DND-41 (cell line): Measurements from ENCODE around the gene CXCL11.

Source experiments
- ATAC-seq: fragments of 200-7000 bp; cut with Tn5 transposase; 3 replicates; pipeline ENCODE4 v1.9.1; 2021; ENCODE audit warnings: low read depth; ENCODE audit not compliant: insufficient read depth
- DNase-seq: peaks from one replicate; pipeline ENCODE4 v3.0.0-alpha.2; 2020
- H2AFZ ChIP-seq: 2 replicates; pipeline ENCODE4 v1.6.0; 2012; ENCODE audit warnings: low read depth, low read length
- H3K27ac ChIP-seq: 2 replicates; pipeline ENCODE4 v1.5.1; 2012; ENCODE audit warnings: low read length, inconsistent platforms
- H3K27me3 ChIP-seq: fragments of 200-600 bp; sonication (generic); 2 replicates; pipeline ENCODE4 v1.6.0; 2012; ENCODE audit warnings: low read length, mild to moderate bottlenecking, inconsistent platforms; ENCODE audit not compliant: insufficient read depth, poor library complexity
- H3K36me3 ChIP-seq: 2 replicates; pipeline ENCODE4 v1.5.1; 2012; ENCODE audit warnings: low read length, inconsistent platforms; ENCODE audit not compliant: insufficient read depth
- H3K4me1 ChIP-seq: 2 replicates; pipeline ENCODE4 v1.5.1; 2012; ENCODE audit warnings: mild to moderate bottlenecking, low read length; ENCODE audit not compliant: insufficient read depth
- H3K4me2 ChIP-seq: 2 replicates; pipeline ENCODE4 v1.6.0; 2012; ENCODE audit warnings: mild to moderate bottlenecking, moderate library complexity, low read length, inconsistent platforms; ENCODE audit not compliant: insufficient read depth
- H3K4me3 ChIP-seq, 2 experiments: fragments of 200-600 bp in 1 of 2; shearing (Covaris generic) in 1 of 2; 2 replicates each; pipeline ENCODE4 v1.5.1; 2012 to 2016; ENCODE audit warnings: inconsistent platforms in 2 of 2, low read length in 2 of 2, mild to moderate bottlenecking in 2 of 2, low read depth in 1 of 2, moderate library complexity in 1 of 2
- H3K79me2 ChIP-seq: 2 replicates; pipeline ENCODE4 v1.6.0; 2012; ENCODE audit warnings: low read length, inconsistent platforms; ENCODE audit not compliant: insufficient read depth
- H3K9ac ChIP-seq: 2 replicates; pipeline ENCODE4 v1.6.0; 2012; ENCODE audit warnings: low read depth, mild to moderate bottlenecking, inconsistent platforms, low read length, moderate library complexity
- H3K9me3 ChIP-seq: 2 replicates; pipeline ENCODE4 v1.5.1; 2012; ENCODE audit warnings: low read length, moderate library complexity, mild to moderate bottlenecking, inconsistent platforms; ENCODE audit not compliant: insufficient read depth, severe bottlenecking
- H4K20me1 ChIP-seq: 2 replicates; pipeline ENCODE4 v1.6.0; 2012; ENCODE audit warnings: low read length; ENCODE audit not compliant: insufficient read depth
- CTCF ChIP-seq: IDR thresholded peaks from 2 replicates; pipeline ENCODE4 v1.5.1; 2012; ENCODE audit warnings: borderline replicate concordance, low read length, moderate library complexity, mild to moderate bottlenecking; ENCODE audit not compliant: poor library complexity, severe bottlenecking; ENCODE audit errors: extremely low read depth
- EZH2 ChIP-seq: IDR thresholded peaks from 3 replicates; pipeline ENCODE4 v1.6.1; 2012; ENCODE audit warnings: borderline replicate concordance, low read depth, mild to moderate bottlenecking, moderate library complexity, low read length, inconsistent platforms; ENCODE audit not compliant: severe bottlenecking

The CXCL11 gene

GRCh38 chr4:76012388-76012801 is 23.5 kb downstream of the CXCL11 start:
- Histone ChIP-seq H3K4me1 (no peaks in the 10 kb centered on the region), H2AFZ (no peak overlapping the region), H4K20me1 (no peaks in the 10 kb centered on the region), H3K27me3 (peaks cover 2% of the 10 kb centered on the region), H3K36me3 (no peaks in the 10 kb centered on the region), H3K4me2 (no peak overlapping the region), H3K9ac (no peak overlapping the region), H3K27ac (no peak overlapping the region), H3K4me3 (no peak overlapping the region), H3K79me2 (no peaks in the 10 kb centered on the region), H3K9me3 (no peaks in the 10 kb centered on the region)
- TF ChIP-seq CTCF (no peak), EZH2 (no peak)
- no peak for ATAC-seq
- no peak for DNase-seq

GRCh38 chr4:76011700-76012387 is 24.0 kb downstream of the CXCL11 start:
- no peaks in the 10 kb centered on the region for H3K4me1 ChIP-seq
- no peak overlapping the region for H3K27ac ChIP-seq
- no peak overlapping the region for H2AFZ ChIP-seq
- H3K9ac ChIP-seq: no peak overlapping the region
- TF ChIP-seq CTCF: no peak
- TF ChIP-seq EZH2: no peak
- no peaks in the 10 kb centered on the region for H3K9me3 ChIP-seq
- ATAC-seq (no peak), DNase-seq (no peak)
- H3K4me3 ChIP-seq: no peak overlapping the region
- no peaks in the 10 kb centered on the region for H3K79me2 ChIP-seq
- H4K20me1 ChIP-seq: no peaks in the 10 kb centered on the region
- H3K36me3 ChIP-seq: no peaks in the 10 kb centered on the region
- peaks cover 2% of the 10 kb centered on the region for H3K27me3 ChIP-seq
- no peak overlapping the region for H3K4me2 ChIP-seq

- no peaks in the 10 kb centered on the region for H3K9me3 ChIP-seq
- H3K4me1 ChIP-seq: no peaks in the 10 kb centered on the region
- H3K36me3 ChIP-seq: no peaks in the 10 kb centered on the region
- no peak overlapping the region for H3K4me2 ChIP-seq
- TF ChIP-seq EZH2: no peak
- TF ChIP-seq CTCF: no peak
- no peaks in the 10 kb centered on the region for H3K79me2 ChIP-seq
- H3K9ac ChIP-seq: no peak overlapping the region
- ATAC-seq (no peak), DNase-seq (no peak)
- no peaks in the 10 kb centered on the region for H4K20me1 ChIP-seq
- H3K4me3 ChIP-seq: no peak overlapping the region
- no peak overlapping the region for H3K27ac ChIP-seq
- H3K27me3 ChIP-seq: peaks cover 2% of the 10 kb centered on the region
- H2AFZ ChIP-seq: no peak overlapping the region
Observed at GRCh38 chr4:76011018-76011670, 24.7 kb downstream of the CXCL11 start.
